Superior temporal gyrus (tissue), 1 donor: ENCODE data around the gene ERVK3-1.
A peak's percentile ranks its signal among the peaks of the same experiment; 100 is the strongest.
"Not testable (repeated sequence)": the region's sequence is repeated elsewhere in the genome, so short reads cannot be mapped to it uniquely, and the experiment has no call there.

Source experiments
- DNase-seq: peaks from one replicate; pipeline ENCODE4 v3.0.0-alpha.2; 2016; ENCODE audit errors: extremely low spot score

ERVK3-1 gene

DNA sequence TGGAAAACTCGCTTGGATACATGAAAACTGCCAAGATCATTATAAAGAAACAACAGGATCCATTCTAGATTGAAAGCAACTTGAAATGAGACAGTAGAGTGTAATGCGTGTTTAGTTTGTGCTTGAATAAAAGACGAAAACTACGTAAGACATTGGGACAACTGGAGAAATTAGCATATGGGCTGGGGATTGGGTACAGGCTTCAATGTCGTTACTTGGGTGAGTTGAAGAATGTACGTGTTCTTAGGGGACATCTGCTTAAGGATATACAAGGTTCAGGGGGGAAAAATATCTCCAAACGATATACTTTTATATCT is 471 bp upstream of the ERVK3-1 start:
- no peak for DNase-seq

- no peak for DNase-seq
Observed at GRCh38 chr19:58305932-58306323, 751 bp downstream of the ERVK3-1 start.

DNA sequence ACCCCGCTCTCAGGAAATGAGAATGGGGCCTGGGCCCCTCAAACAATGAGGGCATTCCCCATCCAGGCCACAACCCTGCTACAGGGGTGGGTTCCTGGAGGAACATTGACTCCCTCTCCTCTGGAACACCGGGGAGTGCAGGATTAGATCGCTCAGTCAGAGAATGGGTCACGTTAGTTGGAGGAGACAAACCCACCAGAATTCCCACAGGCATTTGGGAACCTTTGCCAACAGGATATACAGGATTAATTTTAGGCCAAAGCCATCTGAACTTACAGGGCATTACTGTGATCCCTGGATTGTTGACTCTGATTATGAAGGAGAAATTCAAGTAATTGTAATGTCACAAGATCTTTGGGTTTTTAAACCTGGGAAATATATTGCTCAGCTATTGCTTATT is 2.6 kb downstream of the ERVK3-1 start:
- no peak for DNase-seq

DNA sequence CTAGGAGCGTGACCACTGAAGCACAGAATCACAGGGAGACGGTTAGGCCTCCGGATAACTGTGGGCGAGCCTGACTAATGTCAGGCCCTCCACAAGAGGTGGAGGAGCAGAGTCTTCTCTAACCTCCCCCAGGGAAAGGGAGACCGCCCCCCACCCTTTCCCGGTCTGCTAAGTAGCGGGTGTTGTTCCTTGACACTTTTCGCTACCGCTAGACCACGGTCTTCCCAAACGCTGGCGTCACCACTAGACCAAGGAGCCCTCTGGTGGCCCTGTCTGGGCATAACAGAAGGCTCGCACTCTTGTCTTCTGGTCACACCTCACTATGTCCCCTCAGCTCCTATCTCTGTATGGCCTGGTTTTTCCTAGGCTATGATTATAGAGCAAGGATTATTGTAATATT is 5.5 kb downstream of the ERVK3-1 start:
- not testable (repeated sequence) for DNase-seq

DNA sequence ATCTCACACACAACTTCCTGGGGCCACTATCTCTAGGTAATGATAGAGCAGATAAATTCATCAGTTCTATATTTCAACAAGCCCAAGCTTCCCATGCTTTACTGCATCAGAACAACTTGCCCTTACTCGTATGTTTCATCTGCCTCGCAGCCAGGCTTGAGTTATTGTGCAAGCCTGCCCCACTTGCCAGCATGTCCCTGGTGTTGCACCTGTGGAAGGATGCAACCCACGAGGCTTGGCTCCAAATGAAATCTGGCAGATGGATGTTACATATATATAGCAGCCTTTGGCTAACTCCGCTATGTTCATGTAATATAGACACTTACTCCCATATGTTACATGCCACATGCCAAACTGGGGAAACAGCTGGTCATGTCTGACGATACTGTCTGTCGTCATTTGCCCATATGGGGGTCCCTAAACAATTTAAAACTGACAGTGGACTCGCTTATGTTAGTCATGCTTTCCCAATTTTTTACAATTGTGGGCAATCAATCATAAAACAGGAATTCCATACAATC is 6.2 kb downstream of the ERVK3-1 start:
- DNase-seq = peak; percentile 40

- no peak for DNase-seq
Observed at GRCh38 chr19:58315580-58315979, 10.4 kb downstream of the ERVK3-1 start.

GRCh38 chr19:58317476-58318072 is 12.4 kb downstream of the ERVK3-1 start:
- DNase-seq = no peak

GRCh38 chr19:58318297-58318696 is 13.1 kb downstream of the ERVK3-1 start:
- DNase-seq = no peak

GRCh38 chr19:58319241-58319640 is 14.1 kb downstream of the ERVK3-1 start:
- DNase-seq = peak; percentile 13

GRCh38 chr19:58325311-58326022 is 20.3 kb downstream of the ERVK3-1 start:
- no peak for DNase-seq

DNA sequence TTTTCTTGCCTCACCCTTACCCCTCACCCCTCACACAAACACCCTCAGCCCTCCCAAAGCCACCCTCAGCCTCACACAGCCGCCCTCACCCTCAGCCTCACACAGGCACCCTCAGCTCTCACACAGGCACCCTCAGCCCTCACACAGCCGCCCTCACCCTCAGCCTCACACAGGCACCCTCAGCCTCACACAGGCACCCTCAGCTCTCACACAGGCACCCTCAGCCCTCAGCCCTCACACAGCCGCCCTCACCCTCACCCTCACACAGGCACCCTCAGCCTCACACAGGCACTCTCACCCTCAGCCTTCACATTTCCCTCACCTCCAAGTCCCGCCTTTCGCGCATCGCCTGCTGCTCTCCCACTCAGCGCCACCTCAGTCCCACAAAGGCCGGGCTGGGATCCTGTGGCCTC is 21.3 kb downstream of the ERVK3-1 start:
- DNase-seq = no peak

DNA sequence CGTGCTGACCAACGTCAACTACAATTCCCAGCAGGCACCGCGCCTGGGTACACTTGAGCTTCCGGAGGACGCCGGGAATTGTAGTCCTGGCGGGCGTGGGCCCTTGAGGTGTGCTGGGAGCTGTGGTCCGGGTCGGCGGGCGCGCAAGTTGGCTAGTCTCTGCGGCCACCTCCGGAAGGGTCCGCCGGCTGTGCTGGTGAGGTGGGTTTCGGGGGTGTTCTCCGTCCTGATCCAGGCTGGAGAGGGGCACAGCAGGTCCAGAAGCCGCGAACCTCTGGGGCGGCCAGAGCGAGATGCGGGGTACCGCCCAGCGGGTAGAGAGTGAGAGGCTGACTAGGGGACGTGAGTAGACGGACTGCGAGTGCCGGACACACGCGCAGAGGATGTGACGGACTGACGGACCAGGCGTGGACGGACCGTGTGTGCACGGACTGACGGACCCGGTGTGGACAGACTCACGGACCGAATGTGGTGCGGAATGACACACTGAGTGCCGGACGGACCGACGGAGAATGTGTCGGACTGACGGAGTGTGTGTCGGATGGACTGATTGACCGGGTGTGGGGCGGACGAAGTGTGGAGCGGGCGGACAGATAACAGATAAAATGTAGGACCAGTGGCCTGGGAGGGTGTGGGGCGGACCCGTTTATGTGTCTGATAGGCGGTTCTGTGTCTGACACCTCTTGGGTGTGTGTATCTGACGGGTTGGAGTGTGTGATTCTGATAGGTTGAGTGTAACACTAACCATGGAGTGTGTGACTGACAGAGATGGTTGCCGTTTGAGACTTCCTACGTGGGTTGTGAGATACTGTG is 21.9 kb downstream of the ERVK3-1 start, which contains the start of gene ZSCAN22:
ZSCAN22 (plus strand) TSS at position 81 of the 813 bp plus-strand sequence. CDS start 7,809 bp downstream, outside the sequence.
- peak; percentile 99 for DNase-seq

DNA sequence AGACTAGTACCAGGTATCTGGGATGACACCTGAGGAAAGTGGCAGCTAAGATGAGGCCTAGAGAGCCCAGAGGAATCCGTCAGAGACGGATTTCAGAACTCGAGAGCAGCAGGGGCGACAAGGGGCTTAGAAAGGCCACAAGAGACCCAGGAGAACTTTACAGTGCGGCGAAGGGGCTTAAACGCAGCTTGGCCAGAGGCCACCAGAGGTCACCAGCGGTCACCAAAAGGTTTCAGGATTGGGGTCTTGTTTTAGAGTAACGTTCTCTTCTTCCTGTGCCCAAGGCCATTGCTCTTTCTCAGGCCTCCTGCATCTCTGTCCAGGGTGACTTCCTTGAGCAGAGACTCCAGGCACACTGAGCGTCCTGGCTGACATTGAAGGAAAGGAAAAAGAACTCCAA is 23.8 kb downstream of the ERVK3-1 start:
- DNase-seq = no peak

DNA sequence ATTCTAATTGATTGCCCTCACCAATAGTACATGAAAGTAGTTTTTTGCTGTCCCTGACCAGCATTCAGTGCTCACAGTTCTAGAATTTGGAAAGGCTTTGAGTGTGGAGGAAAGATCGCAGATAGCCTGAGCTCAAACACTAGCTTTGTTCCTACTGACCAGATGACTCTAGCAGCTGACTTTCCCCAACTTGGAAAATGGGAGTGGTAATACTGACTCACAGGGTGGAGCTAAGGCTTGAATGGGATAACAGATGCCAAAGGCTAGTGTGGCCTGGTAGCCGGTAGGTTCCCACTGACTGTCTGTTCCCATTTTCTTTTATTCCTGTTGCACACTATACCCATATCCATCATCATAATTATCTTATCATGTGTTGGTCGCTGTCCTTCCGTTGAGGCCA is 25.3 kb downstream of the ERVK3-1 start:
- DNase-seq = peak; percentile 97

GRCh38 chr19:58332697-58333096 is 27.5 kb downstream of the ERVK3-1 start:
- DNase-seq = no peak

DNA sequence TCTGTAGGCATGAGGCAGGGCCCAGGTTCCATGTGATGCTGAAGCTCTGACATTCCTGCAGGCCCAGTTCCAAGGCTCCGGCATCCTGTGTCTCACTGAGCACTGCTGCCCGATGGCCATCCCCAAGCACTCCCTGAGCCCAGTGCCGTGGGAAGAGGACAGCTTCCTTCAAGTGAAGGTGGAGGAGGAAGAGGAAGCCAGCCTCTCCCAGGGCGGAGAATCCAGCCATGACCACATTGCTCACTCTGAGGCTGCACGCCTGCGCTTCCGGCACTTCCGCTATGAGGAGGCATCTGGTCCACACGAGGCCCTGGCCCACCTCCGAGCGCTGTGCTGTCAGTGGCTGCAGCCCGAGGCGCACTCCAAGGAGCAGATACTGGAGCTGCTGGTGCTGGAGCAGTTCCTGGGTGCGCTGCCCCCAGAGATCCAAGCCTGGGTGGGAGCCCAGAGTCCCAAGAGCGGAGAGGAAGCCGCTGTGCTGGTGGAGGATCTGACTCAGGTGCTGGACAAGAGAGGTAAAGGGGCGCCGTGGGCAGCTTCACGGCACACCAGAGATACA is 29.6 kb downstream of the ERVK3-1 start:
- no peak for DNase-seq

- no peak for DNase-seq
Observed at GRCh38 chr19:58335630-58336029, 30.5 kb downstream of the ERVK3-1 start.

DNA sequence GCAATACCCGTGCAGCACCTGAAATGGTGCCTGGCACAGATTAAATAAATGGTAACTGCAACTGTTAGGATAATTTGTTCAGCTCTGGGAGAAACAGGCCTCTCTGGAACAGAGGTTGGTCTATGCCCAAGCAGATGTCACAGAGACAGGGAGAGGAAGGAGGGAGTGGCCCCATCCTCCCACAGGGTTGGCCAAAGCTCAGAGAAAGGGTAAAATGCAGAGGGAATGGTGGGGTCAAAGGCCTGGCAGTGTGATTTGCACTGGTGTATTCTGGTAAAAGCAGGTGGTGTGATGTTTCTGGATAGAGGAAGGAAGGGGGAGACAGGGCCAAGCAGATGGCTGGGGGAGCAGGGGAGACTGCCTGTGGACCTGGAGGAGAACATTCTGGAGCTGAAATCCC is 31.0 kb downstream of the ERVK3-1 start:
- no peak for DNase-seq

- DNase-seq = no peak
Observed at GRCh38 chr19:58336820-58337219, 31.6 kb downstream of the ERVK3-1 start.

- DNase-seq = no peak
Observed at GRCh38 chr19:58338336-58338735, 33.2 kb downstream of the ERVK3-1 start.

GRCh38 chr19:58338825-58339558 is 33.8 kb downstream of the ERVK3-1 start:
- no peak for DNase-seq

DNA sequence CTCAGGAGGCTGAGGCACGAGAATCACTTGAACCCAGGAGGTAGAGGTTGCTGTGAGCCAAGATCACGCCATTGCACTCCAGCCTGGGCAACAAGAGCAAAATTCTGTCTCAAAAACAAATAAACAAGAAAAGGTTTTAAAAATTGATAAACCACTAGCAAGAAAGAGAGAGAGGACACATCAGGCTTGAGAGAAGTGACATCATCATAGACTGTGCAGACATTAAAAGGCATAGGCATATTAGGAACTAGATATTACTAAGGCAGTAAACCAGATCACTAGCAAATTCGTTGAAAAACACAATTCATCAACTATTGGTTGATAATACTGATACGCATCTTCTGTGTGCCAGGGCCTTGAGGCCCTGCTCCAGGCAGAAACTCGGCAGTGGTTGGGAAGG is 40.4 kb downstream of the ERVK3-1 start:
- peak; percentile 12 for DNase-seq
